ENCODE results near the gene IRF9. TPM values are rescaled to one million over a fixed set of nuclear protein-coding genes. Genes with fewer than 3 reads are reported as not detected.

Gene IRF9
- total and polyA plus RNA-seq, 2 donors from 2014 or later, result 88.9 to 141 TPM

DNA sequence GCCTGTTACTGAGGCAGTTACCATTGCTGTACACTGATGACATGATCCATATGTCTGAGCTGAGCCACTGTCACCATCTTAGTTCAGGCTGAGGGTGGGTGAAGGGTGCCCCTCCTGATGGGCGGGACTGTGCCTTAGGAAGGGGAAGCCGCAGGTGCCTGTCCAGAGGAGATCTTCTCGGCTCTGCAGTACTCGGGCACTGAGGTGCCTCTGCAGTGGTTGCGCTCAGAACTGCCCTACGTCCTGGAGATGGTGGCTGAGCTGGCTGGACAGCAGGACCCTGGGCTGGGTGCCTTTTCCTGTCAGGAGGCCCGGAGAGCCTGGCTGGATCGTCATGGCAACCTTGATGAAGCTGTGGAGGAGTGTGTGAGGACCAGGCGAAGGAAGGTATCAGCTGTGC is 10.1 kb upstream of the IRF9 start:
- FAIRE-seq (no peak), DNase-seq (peak in 1 of 5 donors; percentile 41)
- H3K27ac ChIP-seq (ENCODE audit: low read depth in 2 of 2, low read length in 2 of 2), result no peak overlapping the region
- H3K36me3 ChIP-seq (ENCODE audit: control insufficient read depth in 2 of 3, insufficient read depth in 3 of 3, low read length in 3 of 3), result peaks cover 7 to 50% (median 44%) of the 10 kb centered on the region in 3 donors
- H3K4me1 ChIP-seq (ENCODE audit: control insufficient read depth in 2 of 3, insufficient read depth in 2 of 3, low read depth in 1 of 3, low read length in 3 of 3), result peaks cover 0 to 9% (median under 1%) of the 10 kb centered on the region in 3 donors
- H3K9ac ChIP-seq (ENCODE audit: low read length in 3 of 3), result no peak overlapping the region
- H3K27me3 ChIP-seq (ENCODE audit: control insufficient read depth, insufficient read depth, low read length), result no peaks in the 10 kb centered on the region
- intact Hi-C loops (cut with DNase I), result no loop called here
- TF ChIP-seq, protein P1, sequence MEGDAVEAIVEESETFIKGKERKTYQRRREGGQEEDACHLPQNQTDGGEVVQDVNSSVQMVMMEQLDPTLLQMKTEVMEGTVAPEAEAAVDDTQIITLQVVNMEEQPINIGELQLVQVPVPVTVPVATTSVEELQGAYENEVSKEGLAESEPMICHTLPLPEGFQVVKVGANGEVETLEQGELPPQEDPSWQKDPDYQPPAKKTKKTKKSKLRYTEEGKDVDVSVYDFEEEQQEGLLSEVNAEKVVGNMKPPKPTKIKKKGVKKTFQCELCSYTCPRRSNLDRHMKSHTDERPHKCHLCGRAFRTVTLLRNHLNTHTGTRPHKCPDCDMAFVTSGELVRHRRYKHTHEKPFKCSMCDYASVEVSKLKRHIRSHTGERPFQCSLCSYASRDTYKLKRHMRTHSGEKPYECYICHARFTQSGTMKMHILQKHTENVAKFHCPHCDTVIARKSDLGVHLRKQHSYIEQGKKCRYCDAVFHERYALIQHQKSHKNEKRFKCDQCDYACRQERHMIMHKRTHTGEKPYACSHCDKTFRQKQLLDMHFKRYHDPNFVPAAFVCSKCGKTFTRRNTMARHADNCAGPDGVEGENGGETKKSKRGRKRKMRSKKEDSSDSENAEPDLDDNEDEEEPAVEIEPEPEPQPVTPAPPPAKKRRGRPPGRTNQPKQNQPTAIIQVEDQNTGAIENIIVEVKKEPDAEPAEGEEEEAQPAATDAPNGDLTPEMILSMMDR (IDR thresholded peaks at IDR 0.05; ENCODE audit: borderline replicate concordance, extremely low read depth, insufficient read depth), result no peak
- H3K9me3 ChIP-seq (ENCODE audit: control insufficient read depth in 2 of 3, insufficient read depth in 1 of 3, low read length in 3 of 3), result no peaks in the 10 kb centered on the region
- H3K4me3 ChIP-seq (ENCODE audit: low read length in 3 of 3), result no peak overlapping the region

- peak in 1 of 5 donors; percentile 63 for DNase-seq
- Histone ChIP-seq H3K9ac (ENCODE audit: low read length in 3 of 3) (no peak overlapping the region), H3K4me1 (ENCODE audit: control insufficient read depth in 2 of 3, insufficient read depth in 2 of 3, low read depth in 1 of 3, low read length in 3 of 3) (peaks cover 0 to 7% (median 0%) of the 10 kb centered on the region in 3 donors), H3K4me3 (ENCODE audit: low read length in 3 of 3) (no peak overlapping the region), H3K27me3 (ENCODE audit: control insufficient read depth, insufficient read depth, low read length) (no peaks in the 10 kb centered on the region), H3K36me3 (ENCODE audit: control insufficient read depth in 2 of 3, insufficient read depth in 3 of 3, low read length in 3 of 3) (peaks cover 7 to 50% (median 46%) of the 10 kb centered on the region in 3 donors), H3K27ac (ENCODE audit: low read depth in 2 of 2, low read length in 2 of 2) (no peak overlapping the region), H3K9me3 (ENCODE audit: control insufficient read depth in 2 of 3, insufficient read depth in 1 of 3, low read length in 3 of 3) (no peaks in the 10 kb centered on the region)
- TF ChIP-seq, protein P1 (IDR thresholded peaks at IDR 0.05; ENCODE audit: borderline replicate concordance, extremely low read depth, insufficient read depth), result no peak
- intact Hi-C loops (cut with DNase I), result no loop called here
- no peak for FAIRE-seq
Measured at GRCh38 chr14:24151404-24152080, 9.5 kb upstream of the IRF9 start.

DNA sequence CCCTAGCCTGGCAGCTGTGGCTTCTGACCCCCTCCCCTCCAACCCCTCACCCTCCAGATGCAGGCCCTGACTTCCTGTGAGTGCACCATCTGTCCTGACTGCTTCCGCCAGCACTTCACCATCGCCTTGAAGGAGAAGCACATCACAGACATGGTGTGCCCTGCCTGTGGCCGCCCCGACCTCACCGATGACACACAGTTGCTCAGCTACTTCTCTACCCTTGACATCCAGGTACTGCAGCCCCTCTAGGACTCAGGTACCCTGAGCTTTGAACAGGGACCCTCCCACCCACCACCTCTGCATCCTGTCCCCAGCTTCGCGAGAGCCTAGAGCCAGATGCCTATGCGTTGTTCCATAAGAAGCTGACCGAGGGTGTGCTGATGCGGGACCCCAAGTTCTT is 6.0 kb upstream of the IRF9 start:
- no peak overlapping the region for H3K27ac ChIP-seq (ENCODE audit: low read depth in 2 of 2, low read length in 2 of 2)
- DNase-seq, result peak in 1 of 5 donors; percentile 40
- TF ChIP-seq, protein P1 (IDR thresholded peaks at IDR 0.05; ENCODE audit: borderline replicate concordance, extremely low read depth, insufficient read depth), result no peak
- intact Hi-C loops (cut with DNase I), result no loop called here
- no peaks in the 10 kb centered on the region for H3K27me3 ChIP-seq (ENCODE audit: control insufficient read depth, insufficient read depth, low read length)
- H3K4me1 ChIP-seq (ENCODE audit: control insufficient read depth in 2 of 3, insufficient read depth in 2 of 3, low read depth in 1 of 3, low read length in 3 of 3), result no peaks in the 10 kb centered on the region
- H3K4me3 ChIP-seq (ENCODE audit: low read length in 3 of 3), result no peak overlapping the region
- H3K9me3 ChIP-seq (ENCODE audit: control insufficient read depth in 2 of 3, insufficient read depth in 1 of 3, low read length in 3 of 3), result no peaks in the 10 kb centered on the region
- H3K36me3 ChIP-seq (ENCODE audit: control insufficient read depth in 2 of 3, insufficient read depth in 3 of 3, low read length in 3 of 3), result peaks cover 6 to 66% (median 52%) of the 10 kb centered on the region in 3 donors
- no peak overlapping the region for H3K9ac ChIP-seq (ENCODE audit: low read length in 3 of 3)
- no peak for FAIRE-seq
